ENCODE measurements around the gene COMMD8.

DNA sequence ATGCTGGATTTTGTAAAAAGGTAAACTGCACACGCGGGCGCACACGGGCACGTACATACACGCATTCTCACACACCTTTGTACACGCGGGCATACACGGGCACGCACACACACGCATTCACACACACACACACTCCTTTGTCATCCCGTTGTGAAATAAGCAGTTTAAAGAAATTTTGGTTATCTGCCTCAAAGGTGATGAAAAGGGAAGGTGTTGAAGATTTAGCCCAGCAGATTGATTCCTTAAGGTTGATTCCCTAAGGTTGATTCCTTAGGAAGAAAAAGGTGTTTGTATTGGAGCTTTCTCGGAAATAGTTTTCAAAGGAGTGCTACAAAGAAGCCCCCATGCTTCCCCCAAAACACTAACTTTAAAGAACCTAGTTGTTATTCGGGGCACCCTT is 22.3 kb upstream of the COMMD8 start:
- TF ChIP-seq, protein P1, sequence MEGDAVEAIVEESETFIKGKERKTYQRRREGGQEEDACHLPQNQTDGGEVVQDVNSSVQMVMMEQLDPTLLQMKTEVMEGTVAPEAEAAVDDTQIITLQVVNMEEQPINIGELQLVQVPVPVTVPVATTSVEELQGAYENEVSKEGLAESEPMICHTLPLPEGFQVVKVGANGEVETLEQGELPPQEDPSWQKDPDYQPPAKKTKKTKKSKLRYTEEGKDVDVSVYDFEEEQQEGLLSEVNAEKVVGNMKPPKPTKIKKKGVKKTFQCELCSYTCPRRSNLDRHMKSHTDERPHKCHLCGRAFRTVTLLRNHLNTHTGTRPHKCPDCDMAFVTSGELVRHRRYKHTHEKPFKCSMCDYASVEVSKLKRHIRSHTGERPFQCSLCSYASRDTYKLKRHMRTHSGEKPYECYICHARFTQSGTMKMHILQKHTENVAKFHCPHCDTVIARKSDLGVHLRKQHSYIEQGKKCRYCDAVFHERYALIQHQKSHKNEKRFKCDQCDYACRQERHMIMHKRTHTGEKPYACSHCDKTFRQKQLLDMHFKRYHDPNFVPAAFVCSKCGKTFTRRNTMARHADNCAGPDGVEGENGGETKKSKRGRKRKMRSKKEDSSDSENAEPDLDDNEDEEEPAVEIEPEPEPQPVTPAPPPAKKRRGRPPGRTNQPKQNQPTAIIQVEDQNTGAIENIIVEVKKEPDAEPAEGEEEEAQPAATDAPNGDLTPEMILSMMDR (conservative IDR thresholded peaks at IDR 0.05) = no peak
- no peak for TF ChIP-seq EZH2 (IDR thresholded peaks at IDR 0.05; ENCODE audit: low read depth)
